GM12872 (cell line): ENCODE data around the gene FAM193A.

Source experiments
- CTCF ChIP-seq: IDR thresholded peaks from 3 replicates; pipeline ENCODE4 v1.5.1; 2011; ENCODE audit warnings: low read depth, mild to moderate bottlenecking, low read length, moderate library complexity; ENCODE audit not compliant: insufficient read depth

FAM193A gene

GRCh38 chr4:2507855-2508254 is 28.6 kb upstream of the FAM193A start:
- no peak for TF ChIP-seq CTCF

- no peak for TF ChIP-seq CTCF
Observed at GRCh38 chr4:2510351-2511259, 25.8 kb upstream of the FAM193A start.

- TF ChIP-seq CTCF, result 0 out of 3 replicates have a peak, but pooled peaks have one; percentile 22
Observed at GRCh38 chr4:2511645-2512131, 24.8 kb upstream of the FAM193A start.

- no peak for TF ChIP-seq CTCF
Observed at GRCh38 chr4:2512396-2513135, 23.9 kb upstream of the FAM193A start.

GRCh38 chr4:2515830-2516550 is 20.5 kb upstream of the FAM193A start:
- TF ChIP-seq CTCF, result no peak

GRCh38 chr4:2516635-2517034 is 19.8 kb upstream of the FAM193A start:
- TF ChIP-seq CTCF, result no peak

- TF ChIP-seq CTCF, result 0 out of 3 replicates have a peak, but pooled peaks have one; percentile 11
Observed at GRCh38 chr4:2526559-2526958, 9.9 kb upstream of the FAM193A start.
